ENCODE results near the gene NRGN. TPM values are rescaled to one million over a fixed set of nuclear protein-coding genes. Genes with fewer than 3 reads are reported as not detected.
A peak's percentile ranks its signal among the peaks of the same experiment; 100 is the strongest.

Gene NRGN
- total RNA-seq, 1 experiment from 2014 or later: 15.5 TPM

GRCh38 chr11:124793466-124794278 lies 53.9 kb downstream of the NRGN start:
- intact Hi-C loops (cut with micrococcal nuclease): loop anchor here (1.0 to 10.0 kb wide), 3 partner anchors 30 to 124 kb away; no protein-coding TSS in a partner anchor
- Histone ChIP-seq H3F3A (ENCODE audit: low read length, unreplicated experiment) (no peaks in the 10 kb centered on the region), H2AFZ (ENCODE audit: low read length) (no peak overlapping the region), H3K4me1 (ENCODE audit: insufficient read depth, low read length) (peaks cover 42% of the 10 kb centered on the region), H3K9me2 (replicated peaks; ENCODE audit: low read length) (no peaks in the 10 kb centered on the region), H3K4me2 (ENCODE audit: low read length) (peak overlapping the region; percentile 18; the same call in 1 of the 2 replicates), H3K79me2 (ENCODE audit: low read length) (peaks cover 100% of the 10 kb centered on the region), H3K27ac (ENCODE audit: low read length) (no peak overlapping the region), H3K27me3 (ENCODE audit: low read length) (no peaks in the 10 kb centered on the region), H4K20me1 (ENCODE audit: low read length) (peaks cover 72% of the 10 kb centered on the region), H3K9ac (ENCODE audit: low read length) (no peak overlapping the region), H3K9me3 (ENCODE audit: low read length) (no peaks in the 10 kb centered on the region), H3K4me3 (ENCODE audit: low read length) (no peak overlapping the region), H3K36me3 (ENCODE audit: low read depth, low read length) (no peaks in the 10 kb centered on the region)
- no TSS peak for BruUV-seq (replicated peaks)
- DNase-seq (peak; percentile 82), ATAC-seq (peak; percentile 65)
- CTCF ChIA-PET: interaction anchor here (0.6 to 3.2 kb wide), 9 partner anchors 8 to 156 kb away, joined by 3 to 21 read pairs (median 4); no protein-coding TSS in a partner anchor
- no peak for TF ChIP-seq EZH2phosphoT487 (IDR thresholded peaks at IDR 0.05; ENCODE audit: borderline replicate concordance, low read length)
- TF ChIP-seq CTCF (conservative IDR thresholded peaks at IDR 0.05; ENCODE audit: low read depth, low read length): peak; percentile 88
- POLR2A ChIA-PET (ENCODE audit: unreplicated experiment): no interaction called here

- Histone ChIP-seq H4K20me1 (ENCODE audit: low read length) (peaks cover 48% of the 10 kb centered on the region), H3K9me2 (replicated peaks; ENCODE audit: low read length) (no peaks in the 10 kb centered on the region), H3K79me2 (ENCODE audit: low read length) (peaks cover 95% of the 10 kb centered on the region), H2AFZ (ENCODE audit: low read length) (no peak overlapping the region), H3K9me3 (ENCODE audit: low read length) (no peaks in the 10 kb centered on the region), H3K4me2 (ENCODE audit: low read length) (peak overlapping the region; percentile 80), H3K9ac (ENCODE audit: low read length) (no peak overlapping the region), H3F3A (ENCODE audit: low read length, unreplicated experiment) (no peaks in the 10 kb centered on the region), H3K27me3 (ENCODE audit: low read length) (no peaks in the 10 kb centered on the region), H3K27ac (ENCODE audit: low read length) (no peak overlapping the region), H3K36me3 (ENCODE audit: low read depth, low read length) (no peaks in the 10 kb centered on the region), H3K4me1 (ENCODE audit: insufficient read depth, low read length) (peaks cover 51% of the 10 kb centered on the region), H3K4me3 (ENCODE audit: low read length) (no peak overlapping the region)
- TF ChIP-seq CTCF (conservative IDR thresholded peaks at IDR 0.05; ENCODE audit: low read depth, low read length) (no peak), EZH2phosphoT487 (IDR thresholded peaks at IDR 0.05; ENCODE audit: borderline replicate concordance, low read length) (no peak), EZH2 (IDR thresholded peaks at IDR 0.05; ENCODE audit: low read length, unreplicated experiment) (no peak)
- no TSS peak for BruUV-seq (replicated peaks)
- ChIA-PET CTCF (interaction anchor here (3.2 kb wide), 1 partner anchor 40 kb away, joined by 17 read pairs; no protein-coding TSS in a partner anchor), POLR2A (ENCODE audit: unreplicated experiment) (no interaction called here)
- intact Hi-C loops (cut with micrococcal nuclease): loop anchor here (10.0 kb wide), 1 partner anchor 52 kb away; no protein-coding TSS in a partner anchor
- ATAC-seq: no peak
- DNase-seq: no peak
Observed at GRCh38 chr11:124796312-124796711, 56.6 kb downstream of the NRGN start.

Other genes with a start within 250 kb of the NRGN start
- gene OR8B12, start 196.3 kb upstream of the NRGN start, total RNA-seq (2014; rRNA removed): not detected in 2 replicates
- gene OR8A1, start 169.9 kb upstream of the NRGN start, total RNA-seq (2014; rRNA removed): 0.04 TPM in 1 of 2 replicates, not detected in the other
- gene PANX3, start 128.5 kb upstream of the NRGN start, total RNA-seq (2014; rRNA removed): not detected in 2 replicates
- gene TBRG1, start 117.1 kb upstream of the NRGN start, total RNA-seq (2014; rRNA removed): 20.6 and 21.8 TPM in 2 replicates
- gene SIAE, start 66.2 kb upstream of the NRGN start, total RNA-seq (2014; rRNA removed): 12.8 and 17.6 TPM in 2 replicates
- gene SPA17, start 66.0 kb upstream of the NRGN start, total RNA-seq (2014; rRNA removed): 14.0 and 16.5 TPM in 2 replicates
- not detected in 2 replicates for gene VSIG2, start 12.3 kb downstream of the NRGN start, total RNA-seq (2014; rRNA removed)
- gene ESAM, start 22.3 kb downstream of the NRGN start, total RNA-seq (2014; rRNA removed): 10.4 and 10.8 TPM in 2 replicates
- 29.5 and 32.6 TPM in 2 replicates for gene MSANTD2, start 60.5 kb downstream of the NRGN start, total RNA-seq (2014; rRNA removed)
- gene ROBO3, start 125.5 kb downstream of the NRGN start, total RNA-seq (2014; rRNA removed): 18.5 and 26.6 TPM in 2 replicates
- gene ROBO4, start 157.9 kb downstream of the NRGN start, total RNA-seq (2014; rRNA removed): 1.6 and 9.7 TPM in 2 replicates
- not detected in 2 replicates for gene HEPN1, start 179.3 kb downstream of the NRGN start, total RNA-seq (2014; rRNA removed)
- 0.11 TPM in 1 of 2 replicates, not detected in the other for gene HEPACAM, start 196.1 kb downstream of the NRGN start, total RNA-seq (2014; rRNA removed)
- gene CCDC15, start 214.3 kb downstream of the NRGN start, total RNA-seq (2014; rRNA removed): 8.6 and 11.4 TPM in 2 replicates

Measured in PC-3 (cell line).